WI38 (cell line): ENCODE measurements around the gene PRCP.

Experiments used
- H3K4me3 ChIP-seq: 2 replicates; pipeline ENCODE4 v1.5.1; 2011; ENCODE audit warnings: low read depth, mild to moderate bottlenecking, control low read depth, low read length
- CTCF ChIP-seq: IDR thresholded peaks from 2 replicates; pipeline ENCODE4 v1.5.1; 2012; ENCODE audit warnings: low read depth, mild to moderate bottlenecking, control low read depth, low read length

Gene PRCP

GRCh38 chr11:82906236-82906635 is 6.0 kb upstream of the PRCP start:
- no peak for TF ChIP-seq CTCF
- no peak overlapping the region for H3K4me3 ChIP-seq

DNA sequence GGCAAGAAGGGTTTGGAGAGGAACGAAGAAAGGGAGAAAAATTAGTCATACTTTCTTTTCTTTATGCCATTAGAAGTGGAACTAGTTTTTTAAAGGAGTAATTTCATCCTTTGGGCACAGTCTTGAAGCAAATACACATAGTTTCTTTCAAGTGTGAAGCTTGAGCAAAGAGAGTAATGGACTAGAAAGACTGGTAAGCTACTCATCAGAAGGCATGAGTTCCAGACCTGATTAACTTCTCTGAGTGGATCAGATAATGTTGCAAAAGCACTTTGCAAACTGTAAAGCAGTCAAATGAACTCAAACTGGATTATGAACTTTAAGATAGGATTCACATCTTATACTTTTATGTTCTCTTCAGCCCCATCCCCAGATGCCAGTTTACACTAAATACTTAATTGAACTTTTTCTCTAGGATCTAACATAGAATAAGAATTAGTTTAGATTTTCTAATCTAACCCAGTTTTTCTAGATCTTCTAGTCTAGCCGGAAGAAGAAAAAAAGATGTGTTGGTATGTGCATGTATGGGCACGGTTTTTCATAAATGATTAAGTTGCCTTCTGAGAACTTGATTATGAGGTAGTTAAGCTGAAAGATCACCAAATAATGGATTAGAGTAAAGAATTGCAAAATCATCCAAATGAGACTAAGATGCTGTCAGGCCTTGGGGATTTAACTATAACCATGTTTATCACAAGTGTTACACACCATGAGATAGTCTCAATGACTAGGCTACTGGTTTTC is 3.8 kb upstream of the PRCP start:
- no peak overlapping the region for H3K4me3 ChIP-seq

DNA sequence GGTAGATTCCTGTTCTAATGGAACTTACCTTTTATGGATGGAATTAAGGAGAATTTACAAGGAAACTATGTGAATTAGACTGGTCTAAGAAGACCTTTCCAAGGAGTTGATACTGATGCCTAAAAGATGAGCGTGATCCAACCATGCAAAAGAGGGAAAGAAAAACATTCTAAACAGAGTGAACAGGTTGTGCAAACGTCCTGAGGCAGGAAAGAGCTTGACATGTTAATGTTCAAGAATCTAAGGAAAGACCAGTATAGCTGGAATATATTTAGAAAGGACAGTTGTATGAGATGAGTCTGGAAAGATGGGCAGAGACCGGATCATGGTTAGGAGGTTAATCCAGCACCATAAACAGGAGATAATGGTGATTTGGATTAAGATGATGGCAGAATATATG is 2.6 kb upstream of the PRCP start:
- H3K4me3 ChIP-seq, result no peak overlapping the region

More for the DNA sequence above, 3.8 kb upstream of the PRCP start:
- TF ChIP-seq CTCF, result no peak

DNA sequence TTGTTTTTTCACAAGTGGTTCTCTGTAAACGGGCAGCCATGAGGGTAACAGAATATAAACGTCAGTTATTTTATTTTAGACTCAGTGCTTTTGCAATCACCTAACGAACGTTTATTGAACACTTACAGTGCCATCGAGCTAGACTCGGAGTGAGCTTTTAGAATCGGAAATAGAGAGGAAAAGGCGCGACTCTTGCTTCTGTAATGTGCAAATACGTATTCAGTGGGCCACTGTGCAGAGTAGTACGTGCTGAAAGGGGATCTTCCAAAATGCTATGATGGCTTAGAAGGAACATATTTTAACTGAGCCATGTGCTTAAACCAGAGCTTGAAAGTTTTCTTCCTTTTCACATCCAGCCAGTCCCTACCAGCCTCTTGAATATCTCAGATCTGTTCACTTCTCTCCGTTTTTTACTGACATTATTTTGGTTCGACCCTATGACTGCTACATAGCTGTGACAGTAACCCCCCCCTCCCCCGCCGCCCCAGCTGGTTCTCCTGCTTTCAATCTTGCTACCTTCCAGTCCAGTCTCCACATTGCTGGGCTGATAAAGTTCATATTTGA is 1.8 kb upstream of the PRCP start:
- TF ChIP-seq CTCF, result no peak
- peak overlapping the region; percentile 71 for H3K4me3 ChIP-seq

More for the DNA sequence above, 2.6 kb upstream of the PRCP start:
- no peak for TF ChIP-seq CTCF

DNA sequence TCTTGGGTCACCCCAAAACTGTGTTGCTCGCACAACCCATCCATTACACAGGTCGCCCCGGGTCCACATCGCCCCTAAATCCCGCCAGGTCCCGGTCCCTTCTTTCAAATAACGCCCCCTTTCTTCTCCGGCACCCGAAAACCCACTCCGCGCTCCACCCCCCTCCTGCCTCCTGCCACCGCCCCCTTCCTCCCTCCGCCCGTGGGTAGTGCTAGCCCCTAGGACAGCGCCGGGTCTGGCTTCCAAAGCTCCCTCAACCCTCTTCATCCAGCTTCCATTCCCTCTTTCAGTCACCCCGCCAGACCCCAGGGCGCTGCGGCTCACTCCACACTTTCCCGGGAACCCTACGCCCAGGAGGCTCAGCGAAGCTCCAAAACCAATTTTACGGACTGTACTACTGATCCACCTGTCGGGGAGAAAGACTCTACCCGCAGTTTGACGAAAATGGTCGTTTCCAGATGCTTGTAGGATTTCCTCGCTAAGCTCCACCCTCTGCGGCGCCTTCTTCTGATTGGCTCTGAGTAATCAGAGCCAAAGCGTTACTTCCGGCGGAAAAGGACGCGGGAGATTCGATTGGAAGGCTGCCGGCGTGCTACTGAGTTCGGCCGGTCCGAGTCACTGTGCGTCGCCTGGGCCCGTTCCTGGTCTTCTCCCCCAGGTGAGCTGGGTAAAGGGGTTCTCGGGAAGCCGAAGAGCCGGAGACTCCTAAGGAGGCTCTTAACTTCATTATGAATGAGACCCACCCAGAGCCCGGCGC is 1.1 kb upstream of the PRCP start, which contains the start of gene DDIAS:
TSS of gene DDIAS (plus strand) at position 572 of the 757 bp plus-strand sequence. CDS start 13,003 bp downstream, outside the sequence.
- TF ChIP-seq CTCF, result no peak
- H3K4me3 ChIP-seq, result peak within 1 kb of the TSS; percentile 71

DNA sequence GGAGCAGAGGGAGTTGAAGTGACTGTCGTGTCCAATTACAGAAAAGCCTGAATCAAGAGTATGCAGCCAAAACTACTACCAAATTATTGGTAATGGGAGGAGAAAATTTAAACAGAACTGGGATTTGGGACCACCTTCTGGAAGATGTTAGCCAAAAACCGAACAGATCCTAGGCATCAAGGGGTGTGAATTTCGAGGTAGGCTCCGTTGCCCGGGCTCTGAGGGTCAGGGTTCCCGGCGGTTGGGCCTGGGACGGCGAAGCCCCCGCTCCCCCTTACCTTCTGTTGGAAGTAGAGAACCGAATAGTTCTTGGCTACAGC is 313 bp downstream of the PRCP start:
- no peak for TF ChIP-seq CTCF
- peak overlapping the region; percentile 71 for H3K4me3 ChIP-seq
